GM18951 (cell line): ENCODE measurements around the gene AGAP1.

Source experiments
- POLR2A ChIP-seq: IDR thresholded peaks from 4 replicates; pipeline ENCODE4 v1.6.1; 2011; ENCODE audit warnings: mild to moderate bottlenecking; ENCODE audit not compliant: insufficient read length, insufficient read depth; ENCODE audit errors: extremely low read depth
- in situ Hi-C: fragments of 300-500 bp; cut with MboI; formaldehyde crosslinking; loops from one replicate; pipeline ENCODE4 v1.12.0; 2022; ENCODE audit warnings: low sequenced_read_pairs, mixed read lengths, inconsistent platforms; ENCODE audit not compliant: unreplicated experiment

Gene AGAP1

GRCh38 chr2:235493775-235494715, at the start of gene AGAP1:
Gene AGAP1, plus strand, starts transcription at chr2:235494043.
- TF ChIP-seq POLR2A = no peak
- in situ Hi-C loops = no loop called here

- TF ChIP-seq POLR2A = no peak
- in situ Hi-C loops = no loop called here
These were observed 49.7 kb upstream of the AGAP1 start for GRCh38 chr2:235444101-235444597.

GRCh38 chr2:235445116-235445515, 48.7 kb upstream of the AGAP1 start:
- in situ Hi-C loops = no loop called here
- no peak for TF ChIP-seq POLR2A

- TF ChIP-seq POLR2A = no peak
- in situ Hi-C loops = no loop called here
These were observed 47.8 kb upstream of the AGAP1 start for GRCh38 chr2:235446082-235446481.

- in situ Hi-C loops = no loop called here
- TF ChIP-seq POLR2A = no peak
These were observed 46.6 kb upstream of the AGAP1 start for GRCh38 chr2:235447210-235447609.

GRCh38 chr2:235449568-235449967, 44.3 kb upstream of the AGAP1 start:
- in situ Hi-C loops = no loop called here
- no peak for TF ChIP-seq POLR2A

- in situ Hi-C loops = no loop called here
- no peak for TF ChIP-seq POLR2A
These were observed 40.2 kb upstream of the AGAP1 start for GRCh38 chr2:235453605-235454151.

GRCh38 chr2:235458839-235459273, 35.0 kb upstream of the AGAP1 start:
- TF ChIP-seq POLR2A = no peak
- in situ Hi-C loops = no loop called here

- no peak for TF ChIP-seq POLR2A
- in situ Hi-C loops = no loop called here
These were observed 33.2 kb upstream of the AGAP1 start for GRCh38 chr2:235460548-235461047.

GRCh38 chr2:235461763-235462414, 32.0 kb upstream of the AGAP1 start:
- in situ Hi-C loops = no loop called here
- TF ChIP-seq POLR2A = no peak

- TF ChIP-seq POLR2A = no peak
- in situ Hi-C loops = no loop called here
These were observed 31.4 kb upstream of the AGAP1 start for GRCh38 chr2:235462415-235462790.

GRCh38 chr2:235463893-235464292, 29.9 kb upstream of the AGAP1 start:
- in situ Hi-C loops = no loop called here
- no peak for TF ChIP-seq POLR2A

GRCh38 chr2:235467588-235467987, 26.3 kb upstream of the AGAP1 start:
- in situ Hi-C loops = no loop called here
- TF ChIP-seq POLR2A = no peak
